Thyroid gland (tissue), 4 donors: Measurements from ENCODE around the gene TGIF1. TPM values are rescaled to one million over a fixed set of nuclear protein-coding genes. Genes with fewer than 3 reads are reported as not detected.

Experiments used
- DNase-seq, 2 donors: peaks; one replicate each; pipeline ENCODE4 v3.0.0-alpha.2; 2019
- H3K27ac ChIP-seq, 3 donors: fragments of 200-600 bp; sonication (generic); 1 replicate in 2 of 3; 2 replicates in 1 of 3; pipeline ENCODE4 v1.5.1; 2016 to 2019; ENCODE audit warnings: mild to moderate bottlenecking in 1 of 3, moderate library complexity in 1 of 3
- H3K27me3 ChIP-seq: fragments of 200-600 bp; sonication (generic); one replicate; pipeline ENCODE4 v1.5.1; 2019
- H3K36me3 ChIP-seq, 2 donors: fragments of 200-600 bp; sonication (generic); one replicate each; pipeline ENCODE4 v1.5.1; 2016 to 2019
- H3K4me1 ChIP-seq, 2 donors: fragments of 200-600 bp; sonication (generic); one replicate each; pipeline ENCODE4 v1.5.1; 2017 to 2019
- H3K4me3 ChIP-seq, 3 donors: fragments of 200-600 bp; sonication (generic); replicated peaks in 1 of 3; 1 replicate in 2 of 3; 2 replicates in 1 of 3; pipeline ENCODE4 v1.5.1; 2016; ENCODE audit warnings: mild to moderate bottlenecking in 1 of 3
- H3K9me3 ChIP-seq: fragments of 200-600 bp; sonication (generic); one replicate; pipeline ENCODE4 v1.5.1; 2017
- CTCF ChIP-seq, 6 experiments: fragments of 200-600 bp in 3 of 6; fragments of 450-650 bp in 3 of 6; sonication (generic) in 3 of 6; IDR thresholded peaks; one replicate each; pipeline ENCODE4 v1.5.1; 2016 to 2019; ENCODE audit warnings: antibody characterized with exemption in 6 of 6, mild to moderate bottlenecking in 2 of 6, inconsistent platforms in 1 of 6, moderate library complexity in 1 of 6
- POLR2A ChIP-seq, 2 donors: fragments of 450-650 bp; IDR thresholded peaks; one replicate each; pipeline ENCODE4 v1.6.1; 2017; ENCODE audit warnings: antibody characterized with exemption in 2 of 2, mild to moderate bottlenecking in 2 of 2, moderate library complexity in 1 of 2
- WGBS, 2 donors: methylation state at CpG; one replicate each; pipeline ENCODE4 v1.1.5; 2017; 5-methylcytosine and 5-hydroxymethylcytosine counted together
- intact Hi-C: fragments of 100-400 bp; cut with DNase I; formaldehyde crosslinking; loops from one replicate; pipeline ENCODE4 v1.15.1; 2023
- total RNA-seq, 4 donors: library from RNA; depleted of rRNA; stranded (reverse); fragments of >200 nt; gene quantifications; one replicate each; pipeline ENCODE4 v1.2.3, GENCODE V29; 2016

The TGIF1 gene
- total RNA-seq, 4 donors from 2014 or later: 46.4 to 62.3 (median 52.3) TPM

GRCh38 chr18:3424280-3424890 is 25.6 kb upstream of the TGIF1 start:
- TF ChIP-seq POLR2A (IDR thresholded peaks at IDR 0.05): no peak
- no peaks in the 10 kb centered on the region for H3K4me1 ChIP-seq
- no peaks in the 10 kb centered on the region for H3K36me3 ChIP-seq
- H3K27ac ChIP-seq: no peak overlapping the region
- intact Hi-C loops: no loop called here
- no peak overlapping the region for H3K4me3 ChIP-seq
- H3K27me3 ChIP-seq: no peaks in the 10 kb centered on the region
- no peaks in the 10 kb centered on the region for H3K9me3 ChIP-seq
- WGBS, 2 donors: 74 to 76% methylated on average over 3 of the region's 3 CpGs
- DNase-seq: no peak

- H3K9me3 ChIP-seq: no peaks in the 10 kb centered on the region
- no peaks in the 10 kb centered on the region for H3K4me1 ChIP-seq
- no peak for TF ChIP-seq POLR2A (IDR thresholded peaks at IDR 0.05)
- TF ChIP-seq CTCF (IDR thresholded peaks at IDR 0.05): no peak
- H3K27ac ChIP-seq: no peak overlapping the region
- DNase-seq: no peak
- H3K27me3 ChIP-seq: no peaks in the 10 kb centered on the region
- no peak overlapping the region for H3K4me3 ChIP-seq
- WGBS, 2 donors: 90 to 91% methylated on average over 3 of the region's 3 CpGs
- intact Hi-C loops: no loop called here
- no peaks in the 10 kb centered on the region for H3K36me3 ChIP-seq
Measured at GRCh38 chr18:3425030-3425429, 24.9 kb upstream of the TGIF1 start.

- Histone ChIP-seq H3K9me3 (no peaks in the 10 kb centered on the region), H3K4me1 (no peaks in the 10 kb centered on the region), H3K27ac (no peak overlapping the region), H3K27me3 (no peaks in the 10 kb centered on the region), H3K36me3 (no peaks in the 10 kb centered on the region), H3K4me3 (no peak overlapping the region)
- intact Hi-C loops: no loop called here
- WGBS, 2 donors: 92 to 94% methylated on average over 6 of the region's 6 CpGs
- no peak for DNase-seq
- TF ChIP-seq CTCF (IDR thresholded peaks at IDR 0.05): no peak
- TF ChIP-seq POLR2A (IDR thresholded peaks at IDR 0.05): no peak
Measured at GRCh38 chr18:3425446-3425845, 24.5 kb upstream of the TGIF1 start.

GRCh38 chr18:3426074-3426473 is 23.9 kb upstream of the TGIF1 start:
- Histone ChIP-seq H3K9me3 (no peaks in the 10 kb centered on the region), H3K27ac (no peak overlapping the region), H3K27me3 (no peaks in the 10 kb centered on the region), H3K4me1 (no peaks in the 10 kb centered on the region), H3K36me3 (no peaks in the 10 kb centered on the region), H3K4me3 (no peak overlapping the region)
- TF ChIP-seq POLR2A (IDR thresholded peaks at IDR 0.05) (no peak), CTCF (IDR thresholded peaks at IDR 0.05) (no peak)
- 85 to 88% methylated on average over 4 of the region's 4 CpGs for WGBS, 2 donors
- intact Hi-C loops: no loop called here
- no peak for DNase-seq

GRCh38 chr18:3427944-3428343 is 22.0 kb upstream of the TGIF1 start:
- no peaks in the 10 kb centered on the region for H3K36me3 ChIP-seq
- TF ChIP-seq CTCF (IDR thresholded peaks at IDR 0.05) (no peak), POLR2A (IDR thresholded peaks at IDR 0.05) (no peak)
- intact Hi-C loops: no loop called here
- H3K4me1 ChIP-seq: no peaks in the 10 kb centered on the region
- H3K4me3 ChIP-seq: no peak overlapping the region
- no peaks in the 10 kb centered on the region for H3K27me3 ChIP-seq
- WGBS, 2 donors: 93 to 95% methylated on average over 5 of the region's 5 CpGs
- no peak overlapping the region for H3K27ac ChIP-seq
- DNase-seq: no peak
- no peaks in the 10 kb centered on the region for H3K9me3 ChIP-seq
